ENCODE data around the gene UBA5. TPM values are rescaled to one million over a fixed set of nuclear protein-coding genes. Genes with fewer than 3 reads are reported as not detected.

Gene UBA5
- total and polyA plus RNA-seq, 2 of the 13 experiments (the other 11 are each of a cell fraction or from before 2014, with no cell fraction given) = 30.2 to 46.8 TPM

DNA sequence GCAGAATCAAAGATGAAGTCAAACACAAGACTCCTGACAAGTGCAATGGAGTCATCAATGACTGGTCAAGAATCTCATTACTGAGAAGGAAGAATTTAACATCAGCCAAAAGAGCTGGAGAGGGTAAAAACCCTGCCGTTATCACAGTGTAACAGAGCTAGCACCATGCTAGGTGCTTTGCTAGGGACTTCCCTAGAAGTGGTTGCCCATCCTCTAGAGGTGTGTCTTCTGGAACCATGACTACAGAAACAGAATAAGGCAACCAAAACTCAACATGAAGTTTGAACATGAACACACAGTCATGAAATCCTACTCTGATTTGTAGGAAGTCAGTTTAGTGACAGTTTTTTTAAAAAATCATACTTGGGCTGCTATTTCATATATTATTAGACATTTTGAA is 10.0 kb upstream of the UBA5 start:
- TF ChIP-seq ZMYM2 (CRISPR knock-in tag; IDR thresholded peaks at IDR 0.05) = no peak
- TF ChIP-seq PRPF4 (IDR thresholded peaks at IDR 0.05; ENCODE audit: low read depth, low read length, poor library complexity, severe bottlenecking) = no peak
- no peak for TF ChIP-seq ZNF660 (CRISPR knock-in tag; IDR thresholded peaks at IDR 0.05; ENCODE audit: borderline replicate concordance, low read depth)
- no peak for TF ChIP-seq TBL1XR1 (IDR thresholded peaks at IDR 0.05; ENCODE audit: borderline replicate concordance, low read length, partially characterized antibody)
- TF ChIP-seq ZNF530 (CRISPR knock-in tag; IDR thresholded peaks at IDR 0.05; ENCODE audit: low read depth) = no peak
- no peak for TF ChIP-seq TBP (CRISPR knock-in tag; IDR thresholded peaks at IDR 0.05)
- no peak for TF ChIP-seq SRSF4 (IDR thresholded peaks at IDR 0.05; ENCODE audit: low read depth, low read length, poor library complexity, severe bottlenecking)
- no peak for TF ChIP-seq RORA (CRISPR knock-in tag; IDR thresholded peaks at IDR 0.05)
- TF ChIP-seq ZNF781 (CRISPR knock-in tag; IDR thresholded peaks at IDR 0.05; ENCODE audit: borderline replicate concordance, not compliant biosample characterization) = no peak
- TF ChIP-seq, protein P1, sequence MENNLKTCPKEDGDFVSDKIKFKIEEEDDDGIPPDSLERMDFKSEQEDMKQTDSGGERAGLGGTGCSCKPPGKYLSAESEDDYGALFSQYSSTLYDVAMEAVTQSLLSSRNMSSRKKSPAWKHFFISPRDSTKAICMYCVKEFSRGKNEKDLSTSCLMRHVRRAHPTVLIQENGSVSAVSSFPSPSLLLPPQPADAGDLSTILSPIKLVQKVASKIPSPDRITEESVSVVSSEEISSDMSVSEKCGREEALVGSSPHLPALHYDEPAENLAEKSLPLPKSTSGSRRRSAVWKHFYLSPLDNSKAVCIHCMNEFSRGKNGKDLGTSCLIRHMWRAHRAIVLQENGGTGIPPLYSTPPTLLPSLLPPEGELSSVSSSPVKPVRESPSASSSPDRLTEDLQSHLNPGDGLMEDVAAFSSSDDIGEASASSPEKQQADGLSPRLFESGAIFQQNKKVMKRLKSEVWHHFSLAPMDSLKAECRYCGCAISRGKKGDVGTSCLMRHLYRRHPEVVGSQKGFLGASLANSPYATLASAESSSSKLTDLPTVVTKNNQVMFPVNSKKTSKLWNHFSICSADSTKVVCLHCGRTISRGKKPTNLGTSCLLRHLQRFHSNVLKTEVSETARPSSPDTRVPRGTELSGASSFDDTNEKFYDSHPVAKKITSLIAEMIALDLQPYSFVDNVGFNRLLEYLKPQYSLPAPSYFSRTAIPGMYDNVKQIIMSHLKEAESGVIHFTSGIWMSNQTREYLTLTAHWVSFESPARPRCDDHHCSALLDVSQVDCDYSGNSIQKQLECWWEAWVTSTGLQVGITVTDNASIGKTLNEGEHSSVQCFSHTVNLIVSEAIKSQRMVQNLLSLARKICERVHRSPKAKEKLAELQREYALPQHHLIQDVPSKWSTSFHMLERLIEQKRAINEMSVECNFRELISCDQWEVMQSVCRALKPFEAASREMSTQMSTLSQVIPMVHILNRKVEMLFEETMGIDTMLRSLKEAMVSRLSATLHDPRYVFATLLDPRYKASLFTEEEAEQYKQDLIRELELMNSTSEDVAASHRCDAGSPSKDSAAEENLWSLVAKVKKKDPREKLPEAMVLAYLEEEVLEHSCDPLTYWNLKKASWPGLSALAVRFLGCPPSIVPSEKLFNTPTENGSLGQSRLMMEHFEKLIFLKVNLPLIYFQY (CRISPR knock-in tag; IDR thresholded peaks at IDR 0.05; ENCODE audit: borderline replicate concordance) = no peak
- TF ChIP-seq FOXK2 (IDR thresholded peaks at IDR 0.05) = no peak
- TF ChIP-seq, protein P2, sequence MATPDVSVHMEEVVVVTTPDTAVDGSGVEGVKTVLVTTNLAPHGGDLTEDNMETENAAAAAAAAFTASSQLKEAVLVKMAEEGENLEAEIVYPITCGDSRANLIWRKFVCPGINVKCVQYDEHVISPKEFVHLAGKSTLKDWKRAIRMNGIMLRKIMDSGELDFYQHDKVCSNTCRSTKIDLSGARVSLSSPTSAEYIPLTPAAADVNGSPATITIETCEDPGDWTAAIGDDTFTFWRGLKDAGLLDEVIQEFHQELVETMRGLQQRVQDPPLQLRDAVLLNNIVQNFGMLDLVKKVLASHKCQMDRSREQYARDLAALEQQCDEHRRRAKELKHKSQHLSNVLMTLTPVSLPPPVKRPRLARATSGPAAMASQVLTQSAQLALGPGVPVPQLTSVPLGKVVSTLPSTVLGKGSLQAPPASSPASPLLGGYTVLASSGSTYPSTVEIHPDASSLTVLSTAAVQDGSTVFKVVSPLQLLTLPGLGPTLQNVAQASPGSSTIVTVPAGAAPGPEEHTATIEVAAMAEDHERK (CRISPR knock-in tag; IDR thresholded peaks at IDR 0.05; ENCODE audit: low read depth) = no peak
- no peak for TF ChIP-seq KLF11 (CRISPR knock-in tag; IDR thresholded peaks at IDR 0.05)
- TF ChIP-seq ZNF749 (CRISPR knock-in tag; IDR thresholded peaks at IDR 0.05; ENCODE audit: borderline replicate concordance) = no peak
- TF ChIP-seq, protein P3, sequence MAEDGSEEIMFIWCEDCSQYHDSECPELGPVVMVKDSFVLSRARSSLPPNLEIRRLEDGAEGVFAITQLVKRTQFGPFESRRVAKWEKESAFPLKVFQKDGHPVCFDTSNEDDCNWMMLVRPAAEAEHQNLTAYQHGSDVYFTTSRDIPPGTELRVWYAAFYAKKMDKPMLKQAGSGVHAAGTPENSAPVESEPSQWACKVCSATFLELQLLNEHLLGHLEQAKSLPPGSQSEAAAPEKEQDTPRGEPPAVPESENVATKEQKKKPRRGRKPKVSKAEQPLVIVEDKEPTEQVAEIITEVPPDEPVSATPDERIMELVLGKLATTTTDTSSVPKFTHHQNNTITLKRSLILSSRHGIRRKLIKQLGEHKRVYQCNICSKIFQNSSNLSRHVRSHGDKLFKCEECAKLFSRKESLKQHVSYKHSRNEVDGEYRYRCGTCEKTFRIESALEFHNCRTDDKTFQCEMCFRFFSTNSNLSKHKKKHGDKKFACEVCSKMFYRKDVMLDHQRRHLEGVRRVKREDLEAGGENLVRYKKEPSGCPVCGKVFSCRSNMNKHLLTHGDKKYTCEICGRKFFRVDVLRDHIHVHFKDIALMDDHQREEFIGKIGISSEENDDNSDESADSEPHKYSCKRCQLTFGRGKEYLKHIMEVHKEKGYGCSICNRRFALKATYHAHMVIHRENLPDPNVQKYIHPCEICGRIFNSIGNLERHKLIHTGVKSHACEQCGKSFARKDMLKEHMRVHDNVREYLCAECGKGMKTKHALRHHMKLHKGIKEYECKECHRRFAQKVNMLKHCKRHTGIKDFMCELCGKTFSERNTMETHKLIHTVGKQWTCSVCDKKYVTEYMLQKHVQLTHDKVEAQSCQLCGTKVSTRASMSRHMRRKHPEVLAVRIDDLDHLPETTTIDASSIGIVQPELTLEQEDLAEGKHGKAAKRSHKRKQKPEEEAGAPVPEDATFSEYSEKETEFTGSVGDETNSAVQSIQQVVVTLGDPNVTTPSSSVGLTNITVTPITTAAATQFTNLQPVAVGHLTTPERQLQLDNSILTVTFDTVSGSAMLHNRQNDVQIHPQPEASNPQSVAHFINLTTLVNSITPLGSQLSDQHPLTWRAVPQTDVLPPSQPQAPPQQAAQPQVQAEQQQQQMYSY (CRISPR knock-in tag; IDR thresholded peaks at IDR 0.05) = no peak
- ChIA-PET POLR2A (no interaction called here), CTCF (ENCODE audit: low intra/inter-chr PET ratio, low total read pairs) (no interaction called here)
- Histone ChIP-seq H3K27me3 (ENCODE audit: control insufficient read depth in 1 of 2, insufficient read depth in 2 of 2, low read length in 2 of 2) (no peaks in the 10 kb centered on the region), H3K36me3 (replicated peaks in 1 of 2; ENCODE audit: control insufficient read depth in 1 of 2, insufficient read depth in 2 of 2, low read length in 2 of 2) (no peaks in the 10 kb centered on the region), H3K4me2 (ENCODE audit: low read depth, low read length) (no peak overlapping the region), H3K4me1 (ENCODE audit: insufficient read depth, low read length) (peaks cover 6% of the 10 kb centered on the region; the same call in 1 of the 2 replicates), H3K9me3 (ENCODE audit: low read length) (no peaks in the 10 kb centered on the region), H2AFZ (ENCODE audit: low read length) (no peak overlapping the region), H4K20me1 (ENCODE audit: insufficient read depth, low read length) (no peaks in the 10 kb centered on the region), H3K9ac (ENCODE audit: insufficient read depth, low read depth, low read length) (no peak overlapping the region), H3K27ac (ENCODE audit: extremely low read length, insufficient read depth, low read length) (no peak overlapping the region), H3K4me3 (replicated peaks in 1 of 3; ENCODE audit: insufficient read depth in 1 of 3, low read depth in 2 of 3, low read length in 3 of 3) (no peak overlapping the region), H3K79me2 (ENCODE audit: insufficient read depth, low read length) (peaks cover 2% of the 10 kb centered on the region)
- ATAC-seq = no peak
- intact Hi-C loops (cut with micrococcal nuclease; ENCODE audit: unreplicated experiment) (no loop called here), in situ Hi-C loops (cut with HindIII; ENCODE audit: extremely low pct_ligation_motif_present, low pct_unique_long_range_greater_than_20kb) (no loop called here)
- FAIRE-seq = no peak
- 100% methylated on average over 1 of the region's 1 CpG for WGBS (ENCODE audit: low lambda C conversion rate)
- BruUV-seq (replicated peaks) = no TSS peak
- no peak for DNase-seq (ENCODE audit: low spot score)

All from HepG2 (cell line).